GM06990 (cell line): ENCODE data around the gene AIMP1.

Experiments
- DNase-seq: peaks from one replicate; pipeline ENCODE4 v3.0.0-alpha.2; 2011; ENCODE audit not compliant: insufficient read length; ENCODE audit errors: extremely low read depth
- H3K27me3 ChIP-seq: replicated peaks from 2 replicates; pipeline ENCODE4 v1.6.0; 2011; ENCODE audit warnings: low read length; ENCODE audit not compliant: control insufficient read depth, insufficient read depth
- H3K36me3 ChIP-seq: 2 replicates; pipeline ENCODE4 v1.5.1; 2011; ENCODE audit warnings: low read length; ENCODE audit not compliant: control insufficient read depth, insufficient read depth
- H3K4me3 ChIP-seq: replicated peaks from 2 replicates; pipeline ENCODE4 v1.5.1; 2011; ENCODE audit warnings: low read depth, mild to moderate bottlenecking, control low read depth, low read length
- CTCF ChIP-seq: IDR thresholded peaks from 2 replicates; pipeline ENCODE4 v1.5.1; 2011; ENCODE audit warnings: low read length, control low read depth, mild to moderate bottlenecking, inconsistent platforms; ENCODE audit not compliant: insufficient read depth, poor library complexity, severe bottlenecking

The AIMP1 gene

DNA sequence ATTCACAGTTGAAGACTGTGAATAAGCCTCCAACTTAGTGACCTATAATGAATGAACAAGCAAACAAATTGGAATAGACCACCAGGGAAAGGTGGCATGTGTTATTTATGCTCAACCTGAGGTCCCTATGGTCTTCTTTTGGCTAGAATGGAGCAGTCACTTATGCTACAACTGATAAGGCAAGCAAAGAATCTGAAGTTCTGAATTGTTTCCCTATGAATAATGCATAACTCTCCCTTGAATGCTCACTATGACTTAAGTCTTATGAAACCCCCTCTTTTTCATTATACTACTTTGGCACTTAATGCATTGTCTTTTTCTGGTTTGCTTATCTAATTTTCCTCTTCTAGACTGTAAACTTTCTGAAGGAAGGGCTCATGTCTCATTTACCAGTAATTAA, 49.7 kb downstream of the AIMP1 start:
- H3K4me3 ChIP-seq = no peak overlapping the region
- no peak for DNase-seq
- no peak for TF ChIP-seq CTCF
- H3K27me3 ChIP-seq = no peaks in the 10 kb centered on the region
- H3K36me3 ChIP-seq = no peaks in the 10 kb centered on the region

GRCh38 chr4:106367072-106367471, 50.7 kb downstream of the AIMP1 start:
- TF ChIP-seq CTCF = no peak
- Histone ChIP-seq H3K4me3 (no peak overlapping the region), H3K27me3 (no peaks in the 10 kb centered on the region), H3K36me3 (no peaks in the 10 kb centered on the region)
- no peak for DNase-seq

- TF ChIP-seq CTCF = no peak
- no peak for DNase-seq
- Histone ChIP-seq H3K4me3 (no peak within 1 kb of the TSS), H3K27me3 (no peaks in the 10 kb centered on the region), H3K36me3 (no peaks in the 10 kb centered on the region)
Measured at GRCh38 chr4:106368678-106369077, 52.3 kb downstream of the AIMP1 start, which contains the start of gene GIMD1. GIMD1 (minus strand) TSS chr4:106368778; CDS start chr4:106367435, 1,343 bp downstream.

DNA sequence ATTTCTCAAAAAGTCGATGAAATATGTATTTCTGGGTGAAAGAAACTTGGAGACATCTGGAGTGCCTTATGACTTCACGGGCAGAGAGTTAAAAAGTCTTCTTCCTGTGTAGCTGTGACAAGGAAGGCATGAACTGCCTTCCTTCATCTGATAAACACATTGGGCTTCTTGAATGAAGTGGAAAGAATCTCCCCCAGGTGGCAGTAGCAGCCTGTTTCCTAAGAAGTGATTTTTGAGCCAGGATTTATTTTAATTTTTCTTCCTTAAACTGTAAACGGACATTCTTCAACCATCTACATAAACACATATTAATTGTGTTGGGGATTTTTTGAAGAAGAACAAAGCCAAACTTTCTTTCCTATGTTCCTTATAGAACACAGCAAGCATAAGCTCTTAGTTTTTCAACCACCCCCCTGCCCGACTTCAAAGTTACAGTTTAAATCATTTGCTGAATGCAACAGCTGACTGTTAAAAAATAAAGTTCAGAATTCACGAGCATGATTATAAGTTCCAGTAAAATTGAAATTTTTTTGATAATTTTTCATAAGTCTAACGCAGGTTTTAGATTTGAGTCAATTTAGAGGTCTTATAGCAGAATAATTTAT, 53.2 kb downstream of the AIMP1 start:
- Histone ChIP-seq H3K4me3 (no peak overlapping the region), H3K27me3 (no peaks in the 10 kb centered on the region), H3K36me3 (no peaks in the 10 kb centered on the region)
- no peak for DNase-seq
- TF ChIP-seq CTCF = peak; percentile 48

DNA sequence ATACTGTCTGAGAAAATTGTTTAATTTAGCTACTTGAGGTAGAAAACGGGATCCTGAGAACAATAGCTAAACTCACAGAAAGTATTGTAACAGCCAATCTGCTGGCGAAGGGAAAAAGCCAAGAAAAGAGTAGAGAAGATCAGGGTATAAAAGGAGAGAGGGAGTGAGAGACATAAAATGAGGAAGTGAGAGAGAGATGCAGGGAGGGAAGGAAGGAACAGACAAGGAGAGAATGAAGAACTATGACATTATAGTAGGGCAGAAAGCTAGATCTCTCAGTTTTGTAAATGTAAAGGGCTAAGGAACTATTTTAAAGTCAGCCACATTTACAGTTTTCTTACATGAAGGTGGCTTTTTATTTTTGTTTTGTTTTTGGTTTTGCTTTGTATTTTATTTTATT, 53.9 kb downstream of the AIMP1 start:
- H3K36me3 ChIP-seq = no peaks in the 10 kb centered on the region
- DNase-seq = no peak
- no peak for TF ChIP-seq CTCF
- no peaks in the 10 kb centered on the region for H3K27me3 ChIP-seq
- no peak overlapping the region for H3K4me3 ChIP-seq

DNA sequence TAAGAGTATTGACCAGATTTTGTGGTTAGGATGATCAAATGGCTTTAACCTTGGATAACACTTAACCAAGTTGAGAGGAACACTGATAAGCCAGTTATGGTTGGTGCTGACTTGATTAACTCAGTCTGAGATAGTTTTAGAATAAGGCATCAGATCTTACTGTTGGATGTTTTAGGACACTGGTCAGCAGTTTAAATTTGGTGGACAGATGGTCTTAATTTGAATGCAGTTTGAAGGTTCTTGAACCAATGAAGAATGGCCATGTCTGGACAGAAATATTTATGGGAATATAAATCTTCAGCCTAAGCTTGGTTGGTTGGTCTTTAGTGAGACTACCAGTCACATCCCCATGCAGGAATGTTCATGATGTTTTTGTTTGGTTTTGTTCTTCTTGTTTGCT, 54.8 kb downstream of the AIMP1 start:
- Histone ChIP-seq H3K4me3 (no peak overlapping the region), H3K36me3 (no peaks in the 10 kb centered on the region), H3K27me3 (no peaks in the 10 kb centered on the region)
- DNase-seq = no peak
- no peak for TF ChIP-seq CTCF
